Hepatocyte (in vitro differentiated cells): ENCODE results near the gene OCA2. TPM values are rescaled to one million over a fixed set of nuclear protein-coding genes. Genes with fewer than 3 reads are reported as not detected.

Experiments
- DNase-seq: peaks from one replicate; pipeline ENCODE4 v3.0.0-alpha.2; 2016; ENCODE audit warnings: low spot score
- H2AFZ ChIP-seq: fragments of 200-600 bp; sonication (generic); 2 replicates; pipeline ENCODE4 v1.6.0; 2016; ENCODE audit warnings: antibody characterized with exemption, mild to moderate bottlenecking
- H3K27ac ChIP-seq: fragments of 200-600 bp; sonication (generic); 2 replicates; pipeline ENCODE4 v1.5.1; 2016; ENCODE audit warnings: mild to moderate bottlenecking
- H3K27me3 ChIP-seq: fragments of 200-600 bp; sonication (generic); 2 replicates; pipeline ENCODE4 v1.6.1; 2016
- H3K36me3 ChIP-seq: fragments of 200-600 bp; sonication (generic); replicated peaks from 2 replicates; pipeline ENCODE4 v1.5.1; 2016; ENCODE audit warnings: low read depth; ENCODE audit not compliant: insufficient read depth
- H3K4me1 ChIP-seq: fragments of 200-600 bp; sonication (generic); 2 replicates; pipeline ENCODE4 v1.5.1; 2016; ENCODE audit warnings: mild to moderate bottlenecking, moderate library complexity; ENCODE audit not compliant: insufficient read depth
- H3K4me2 ChIP-seq: fragments of 200-600 bp; sonication (generic); 2 replicates; pipeline ENCODE4 v1.6.0; 2016
- H3K4me3 ChIP-seq: fragments of 200-600 bp; sonication (generic); 2 replicates; pipeline ENCODE4 v1.5.1; 2016; ENCODE audit warnings: mild to moderate bottlenecking
- H3K79me2 ChIP-seq: fragments of 200-600 bp; sonication (generic); 2 replicates; pipeline ENCODE4 v1.6.0; 2017; ENCODE audit warnings: mild to moderate bottlenecking
- H3K9me2 ChIP-seq: fragments of 200-600 bp; sonication (generic); replicated peaks from 2 replicates; pipeline ENCODE4 v1.6.0; 2017; ENCODE audit warnings: mild to moderate bottlenecking; ENCODE audit not compliant: insufficient read depth
- H3K9me3 ChIP-seq: fragments of 200-600 bp; sonication (generic); 2 replicates; pipeline ENCODE4 v1.5.1; 2016; ENCODE audit warnings: low read depth, mild to moderate bottlenecking
- H4K20me1 ChIP-seq: fragments of 200-600 bp; sonication (generic); 2 replicates; pipeline ENCODE4 v1.6.0; 2016; ENCODE audit warnings: mild to moderate bottlenecking; ENCODE audit not compliant: insufficient read depth, poor library complexity, severe bottlenecking
- EZH2 ChIP-seq: fragments of 200-600 bp; sonication (generic); IDR thresholded peaks from 2 replicates; pipeline ENCODE4 v1.6.1; 2016; ENCODE audit warnings: antibody characterized with exemption, mild to moderate bottlenecking, borderline replicate concordance
- EZH2phosphoT487 ChIP-seq: fragments of 200-600 bp; sonication (generic); IDR thresholded peaks from one replicate; pipeline ENCODE4 v1.6.1; 2018; ENCODE audit warnings: antibody characterized with exemption, mild to moderate bottlenecking, low read depth, moderate library complexity; ENCODE audit not compliant: unreplicated experiment, severe bottlenecking
- WGBS: methylation state at CpG from one replicate; pipeline ENCODE4 v1.1.6; 2016; ENCODE audit warnings: low lambda C conversion rate; ENCODE audit errors: missing lambda C conversion rate; 5-methylcytosine and 5-hydroxymethylcytosine counted together
- polyA plus RNA-seq: library from polyadenylated mRNA; unstranded; fragments of >200 nt; fragmentation: Nextera tagmentation; extraction: Ambion mirVana; gene quantifications from 2 replicates; pipeline ENCODE4 v1.2.1, GENCODE V29; 2016
- total RNA-seq: library from RNA; depleted of rRNA; stranded (reverse); fragments of >200 nt; gene quantifications from 2 replicates; pipeline ENCODE4 v1.2.3, GENCODE V29; 2014
- TF ChIP-seq, protein P1 (sequence below): fragments of 200-600 bp; sonication (generic); IDR thresholded peaks from 2 replicates; pipeline ENCODE4 v1.5.1; 2016; ENCODE audit warnings: antibody characterized with exemption, mild to moderate bottlenecking; ENCODE audit not compliant: poor library complexity

The OCA2 gene
- total and polyA plus RNA-seq, 2 experiments from 2014 or later = 25.1 to 27.7 TPM

DNA sequence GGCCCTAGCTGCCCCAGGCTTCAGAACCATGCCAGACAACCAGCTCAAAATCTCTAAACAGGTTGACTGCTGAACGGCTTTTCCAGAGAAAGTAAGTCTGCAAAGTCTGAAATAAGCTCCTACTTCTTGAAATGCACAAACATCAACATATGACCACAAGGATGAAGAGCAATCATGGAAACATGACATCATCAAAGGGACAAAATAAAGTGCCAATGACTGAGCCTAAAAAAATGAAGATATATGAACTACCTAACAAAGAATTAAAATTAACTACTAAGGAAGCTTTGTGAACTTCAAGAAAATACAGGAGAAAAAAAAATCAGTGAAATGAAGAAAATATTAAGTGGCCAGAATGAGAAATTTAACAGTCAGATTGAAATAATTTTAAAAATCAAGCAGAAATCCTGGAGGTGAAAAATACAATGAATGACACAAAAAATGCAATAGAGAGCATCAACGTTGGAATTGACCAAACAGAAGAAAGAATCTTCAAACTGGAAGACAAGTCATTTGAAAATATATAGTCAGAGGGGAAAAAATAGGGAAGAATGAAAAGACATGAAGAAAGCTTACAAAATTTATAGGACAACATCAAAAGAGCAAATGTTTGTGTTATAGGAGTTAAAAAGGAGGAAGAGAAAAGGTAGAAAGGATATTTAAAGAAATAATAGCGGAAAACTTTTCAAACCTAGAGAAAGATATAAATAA, 364.2 kb downstream of the OCA2 start:
- Histone ChIP-seq H3K9me2 (no peaks in the 10 kb centered on the region), H3K9me3 (peaks cover 6% of the 10 kb centered on the region), H3K4me3 (no peak overlapping the region), H4K20me1 (no peaks in the 10 kb centered on the region), H3K27me3 (no peaks in the 10 kb centered on the region), H3K27ac (no peak overlapping the region), H3K79me2 (no peaks in the 10 kb centered on the region), H3K36me3 (no peaks in the 10 kb centered on the region), H3K4me2 (no peak overlapping the region), H2AFZ (no peak overlapping the region), H3K4me1 (no peaks in the 10 kb centered on the region)
- TF ChIP-seq EZH2 (no peak), EZH2phosphoT487 (no peak)
- TF ChIP-seq, protein P1, sequence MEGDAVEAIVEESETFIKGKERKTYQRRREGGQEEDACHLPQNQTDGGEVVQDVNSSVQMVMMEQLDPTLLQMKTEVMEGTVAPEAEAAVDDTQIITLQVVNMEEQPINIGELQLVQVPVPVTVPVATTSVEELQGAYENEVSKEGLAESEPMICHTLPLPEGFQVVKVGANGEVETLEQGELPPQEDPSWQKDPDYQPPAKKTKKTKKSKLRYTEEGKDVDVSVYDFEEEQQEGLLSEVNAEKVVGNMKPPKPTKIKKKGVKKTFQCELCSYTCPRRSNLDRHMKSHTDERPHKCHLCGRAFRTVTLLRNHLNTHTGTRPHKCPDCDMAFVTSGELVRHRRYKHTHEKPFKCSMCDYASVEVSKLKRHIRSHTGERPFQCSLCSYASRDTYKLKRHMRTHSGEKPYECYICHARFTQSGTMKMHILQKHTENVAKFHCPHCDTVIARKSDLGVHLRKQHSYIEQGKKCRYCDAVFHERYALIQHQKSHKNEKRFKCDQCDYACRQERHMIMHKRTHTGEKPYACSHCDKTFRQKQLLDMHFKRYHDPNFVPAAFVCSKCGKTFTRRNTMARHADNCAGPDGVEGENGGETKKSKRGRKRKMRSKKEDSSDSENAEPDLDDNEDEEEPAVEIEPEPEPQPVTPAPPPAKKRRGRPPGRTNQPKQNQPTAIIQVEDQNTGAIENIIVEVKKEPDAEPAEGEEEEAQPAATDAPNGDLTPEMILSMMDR = no peak
- 95% methylated on average over 3 of the region's 3 CpGs for WGBS
- no peak for DNase-seq

DNA sequence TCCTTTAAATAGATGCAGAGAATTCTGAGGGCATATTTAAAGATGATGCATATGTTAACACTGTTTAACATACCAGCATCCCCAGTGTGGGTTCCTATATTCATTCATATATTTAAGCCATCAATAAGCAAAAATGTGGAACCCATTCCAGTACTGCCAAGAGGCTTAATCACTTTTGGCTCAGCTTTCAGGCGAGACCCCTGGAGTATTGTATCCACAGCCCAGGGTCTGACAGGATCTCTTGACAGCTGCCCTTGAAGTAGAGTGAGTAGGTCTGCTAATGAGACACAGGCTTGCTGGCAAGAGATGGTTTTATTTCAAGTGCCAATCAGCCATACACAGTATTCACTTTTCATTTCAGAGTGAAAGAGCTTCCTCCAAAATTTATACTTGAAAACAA, 367.3 kb downstream of the OCA2 start:
- H3K4me2 ChIP-seq = no peak overlapping the region
- 74% methylated on average over 1 of the region's 1 CpG for WGBS
- no peak for DNase-seq
- no peak overlapping the region for H2AFZ ChIP-seq
- H3K36me3 ChIP-seq = no peaks in the 10 kb centered on the region
- no peak overlapping the region for H3K27ac ChIP-seq
- peaks cover 6% of the 10 kb centered on the region for H3K9me3 ChIP-seq
- no peaks in the 10 kb centered on the region for H3K4me1 ChIP-seq
- no peak for TF ChIP-seq EZH2phosphoT487
- no peak for TF ChIP-seq EZH2
- TF ChIP-seq, protein P1 = no peak
- no peaks in the 10 kb centered on the region for H4K20me1 ChIP-seq
- H3K9me2 ChIP-seq = no peaks in the 10 kb centered on the region
- no peaks in the 10 kb centered on the region for H3K27me3 ChIP-seq
- no peaks in the 10 kb centered on the region for H3K79me2 ChIP-seq
- no peak overlapping the region for H3K4me3 ChIP-seq

DNA sequence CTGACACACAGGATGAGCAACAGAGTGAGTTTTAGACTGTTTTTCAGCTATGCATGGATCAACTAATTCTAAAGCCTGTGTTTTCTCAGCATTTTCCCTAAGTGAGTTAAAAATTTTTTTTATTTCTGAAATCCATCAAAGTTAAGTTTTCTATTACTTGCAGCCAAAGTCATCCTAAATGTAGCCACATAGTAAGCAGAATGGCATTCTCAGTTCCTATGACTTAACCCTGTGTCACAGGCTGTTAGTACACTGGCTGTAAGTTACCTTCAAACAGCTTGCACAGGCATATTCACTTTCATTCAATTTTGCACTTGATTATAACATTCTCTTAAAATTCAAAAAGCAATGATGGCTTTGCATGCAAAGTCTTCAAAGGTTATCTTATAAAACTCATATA, 368.2 kb downstream of the OCA2 start:
- Histone ChIP-seq H2AFZ (no peak overlapping the region), H4K20me1 (no peaks in the 10 kb centered on the region), H3K9me2 (no peaks in the 10 kb centered on the region), H3K4me2 (no peak overlapping the region), H3K27ac (no peak overlapping the region), H3K9me3 (peaks cover 6% of the 10 kb centered on the region), H3K4me3 (no peak overlapping the region), H3K36me3 (no peaks in the 10 kb centered on the region), H3K27me3 (no peaks in the 10 kb centered on the region), H3K79me2 (no peaks in the 10 kb centered on the region), H3K4me1 (no peaks in the 10 kb centered on the region)
- TF ChIP-seq EZH2 (no peak), EZH2phosphoT487 (no peak)
- TF ChIP-seq, protein P1 = no peak
- DNase-seq = no peak

DNA sequence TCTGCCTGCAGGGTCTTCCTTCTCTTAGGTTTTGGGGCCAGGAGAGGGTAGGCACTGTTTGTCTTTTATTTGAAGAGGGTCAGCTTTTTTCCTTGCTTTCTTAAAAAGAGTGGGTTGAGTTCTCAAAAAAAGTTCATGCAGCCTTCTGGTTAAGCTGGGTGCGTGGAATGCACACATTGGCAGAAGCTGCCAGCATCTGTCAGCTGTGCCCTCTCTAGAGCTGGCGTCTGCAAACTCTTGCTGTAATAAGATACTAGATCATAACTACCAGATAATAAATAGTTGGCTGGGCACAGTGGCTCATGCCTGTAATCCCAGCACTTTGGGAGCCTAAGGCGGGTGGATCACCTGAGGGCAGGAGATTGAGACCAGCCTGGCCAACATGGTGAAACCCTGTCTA, 373.4 kb downstream of the OCA2 start:
- 89% methylated on average over 3 of the region's 3 CpGs for WGBS
- no peak overlapping the region for H3K27ac ChIP-seq
- H3K9me3 ChIP-seq = no peaks in the 10 kb centered on the region
- H3K27me3 ChIP-seq = no peaks in the 10 kb centered on the region
- no peak overlapping the region for H3K4me2 ChIP-seq
- H3K36me3 ChIP-seq = no peaks in the 10 kb centered on the region
- no peak overlapping the region for H3K4me3 ChIP-seq
- H2AFZ ChIP-seq = no peak overlapping the region
- no peak for TF ChIP-seq EZH2
- TF ChIP-seq, protein P1 = no peak
- TF ChIP-seq EZH2phosphoT487 = no peak
- no peak for DNase-seq
- no peaks in the 10 kb centered on the region for H4K20me1 ChIP-seq
- no peaks in the 10 kb centered on the region for H3K4me1 ChIP-seq
- no peaks in the 10 kb centered on the region for H3K9me2 ChIP-seq
- no peaks in the 10 kb centered on the region for H3K79me2 ChIP-seq
